Neuron (in vitro differentiated cells): Measurements from ENCODE around the gene TADA2A.
"Not testable (repeated sequence)": the region's sequence is repeated elsewhere in the genome, so short reads cannot be mapped to it uniquely, and the experiment has no call there.

Source experiments
- H2AFZ ChIP-seq: one replicate; pipeline ENCODE4 v1.6.1; 2013; ENCODE audit warnings: low read depth, mild to moderate bottlenecking, inconsistent platforms, low read length, moderate library complexity
- H3K27me3 ChIP-seq: one replicate; pipeline ENCODE4 v1.6.1; 2013; ENCODE audit warnings: low read length; ENCODE audit not compliant: insufficient read depth
- H3K36me3 ChIP-seq: one replicate; pipeline ENCODE4 v1.6.1; 2013; ENCODE audit warnings: low read length; ENCODE audit not compliant: insufficient read depth
- H3K4me1 ChIP-seq: one replicate; pipeline ENCODE4 v1.6.1; 2013; ENCODE audit warnings: low read length; ENCODE audit not compliant: insufficient read depth
- H3K4me3 ChIP-seq: 2 replicates; pipeline ENCODE4 v1.5.1; 2013; ENCODE audit warnings: mild to moderate bottlenecking, low read length, moderate library complexity
- H3K9me3 ChIP-seq: one replicate; pipeline ENCODE4 v1.6.1; 2013; ENCODE audit warnings: low read length

TADA2A gene

DNA sequence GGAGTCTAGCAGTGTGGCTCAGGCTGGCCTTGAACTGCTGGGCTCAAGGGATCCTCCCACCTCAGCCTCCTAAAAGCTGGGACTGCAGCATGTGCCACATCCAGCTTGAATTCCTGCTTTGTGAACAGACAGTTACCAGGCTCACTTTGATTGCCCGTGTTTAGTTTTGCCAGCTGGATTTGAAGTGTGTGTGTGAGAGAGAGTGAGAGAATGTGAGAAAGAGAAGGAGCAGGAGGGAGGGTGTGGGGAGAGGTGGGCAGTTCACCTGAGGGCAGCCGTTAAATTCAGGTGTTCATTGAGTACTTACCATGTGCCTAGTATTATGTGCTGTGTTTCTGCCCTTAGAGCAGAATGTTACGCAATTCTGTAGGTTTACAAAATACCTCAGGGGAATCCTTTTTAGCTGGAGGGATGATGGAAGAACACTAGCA is 87.7 kb downstream of the TADA2A start:
- Histone ChIP-seq H2AFZ (no peak overlapping the region), H3K4me1 (peaks cover 31% of the 10 kb centered on the region), H3K36me3 (no peaks in the 10 kb centered on the region), H3K4me3 (no peak overlapping the region), H3K9me3 (no peaks in the 10 kb centered on the region), H3K27me3 (no peaks in the 10 kb centered on the region)

GRCh38 chr17:37494971-37495370 is 88.3 kb downstream of the TADA2A start:
- Histone ChIP-seq H3K27me3 (no peaks in the 10 kb centered on the region), H3K4me3 (no peak overlapping the region), H3K36me3 (no peaks in the 10 kb centered on the region), H3K9me3 (no peaks in the 10 kb centered on the region), H2AFZ (no peak overlapping the region), H3K4me1 (peaks cover 31% of the 10 kb centered on the region)

DNA sequence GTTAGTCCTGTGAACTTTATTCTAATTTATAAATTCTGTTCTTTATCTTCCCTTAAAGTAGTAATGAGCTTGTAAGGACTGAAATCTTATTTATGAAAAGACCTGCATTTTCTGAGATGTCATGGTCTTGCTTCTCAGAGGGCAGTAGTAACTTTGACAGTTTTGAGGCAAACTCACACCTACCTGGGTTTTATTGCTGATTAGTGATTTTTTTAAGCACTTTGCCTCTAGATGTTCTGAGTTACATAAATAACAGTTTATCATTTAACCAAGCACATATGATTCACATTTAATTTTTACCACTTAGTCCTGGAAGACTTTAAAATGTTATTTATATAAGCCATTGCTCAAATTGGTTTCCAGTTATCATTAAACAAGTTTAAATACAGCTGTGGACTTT is 93.7 kb downstream of the TADA2A start:
- Histone ChIP-seq H3K36me3 (no peaks in the 10 kb centered on the region), H2AFZ (no peak overlapping the region), H3K4me1 (peaks cover under 1% of the 10 kb centered on the region), H3K27me3 (no peaks in the 10 kb centered on the region), H3K9me3 (peaks cover 3% of the 10 kb centered on the region), H3K4me3 (no peak overlapping the region)

DNA sequence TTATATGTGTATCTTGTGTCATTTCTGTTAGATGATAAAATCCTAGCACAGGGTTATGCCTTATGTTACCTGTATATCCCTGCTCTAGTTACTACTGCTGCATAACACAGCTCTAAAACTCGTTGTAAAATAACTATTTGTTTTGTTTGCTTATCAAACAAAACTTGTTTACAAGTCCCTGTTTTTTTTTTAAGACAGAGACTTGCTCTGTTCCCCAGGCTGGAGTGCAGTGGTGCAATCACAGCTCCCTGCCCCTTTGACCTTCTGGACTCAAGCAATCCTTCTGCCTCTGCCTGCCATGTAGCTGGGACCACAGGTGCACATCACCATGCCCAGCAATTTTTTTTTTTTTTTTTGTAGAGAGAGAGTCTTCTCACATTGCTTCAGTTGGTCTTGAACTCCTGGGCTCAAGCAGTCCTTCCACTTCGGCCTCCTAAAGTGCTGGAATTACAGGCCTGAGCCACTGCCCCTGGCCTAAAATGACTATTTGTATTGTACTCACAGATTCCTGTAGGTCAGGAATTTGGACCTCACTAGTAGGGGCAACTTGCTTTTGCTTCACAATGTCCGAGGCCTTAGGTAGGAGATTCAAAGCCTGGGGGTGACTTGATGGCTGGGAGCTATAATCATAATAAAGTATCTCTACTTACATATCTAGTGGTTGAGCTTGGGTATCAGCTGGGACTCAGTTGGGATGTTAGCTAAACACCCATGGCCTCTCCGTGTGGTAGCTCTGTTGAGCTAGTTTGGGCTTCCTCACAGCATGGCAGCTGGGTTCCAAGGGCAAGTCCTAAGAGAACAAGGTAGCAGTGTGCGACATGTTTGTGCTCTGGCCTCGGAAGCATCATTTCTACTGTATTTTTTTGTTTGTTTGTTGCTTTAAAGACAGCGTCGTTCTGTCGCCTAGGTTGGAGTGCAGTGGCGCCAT is 95.6 kb downstream of the TADA2A start:
- H3K27me3 ChIP-seq = no peaks in the 10 kb centered on the region
- H3K4me3 ChIP-seq = no peak overlapping the region
- H3K9me3 ChIP-seq = peaks cover 3% of the 10 kb centered on the region
- H3K36me3 ChIP-seq = no peaks in the 10 kb centered on the region
- H3K4me1 ChIP-seq = no peaks in the 10 kb centered on the region
- no peak overlapping the region for H2AFZ ChIP-seq

DNA sequence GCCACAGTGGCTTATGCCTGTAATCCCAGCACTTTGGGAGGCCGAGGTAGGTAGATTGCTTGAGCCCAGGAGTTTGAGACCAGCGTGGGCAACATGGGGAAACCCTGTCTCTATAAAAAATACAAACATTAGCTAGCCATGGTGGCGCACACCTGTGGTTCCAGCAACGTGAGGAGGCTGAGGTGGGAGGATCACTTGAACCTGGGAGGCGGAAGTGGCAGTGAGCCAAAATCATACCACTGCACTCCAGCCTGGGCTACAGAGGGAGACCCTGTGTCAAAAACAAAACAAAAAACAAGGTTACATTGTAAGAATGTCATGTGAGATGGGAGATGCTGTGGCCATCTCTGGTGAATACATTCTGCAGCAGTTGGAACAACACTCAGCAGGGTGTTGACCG is 96.5 kb downstream of the TADA2A start:
- H3K4me1 ChIP-seq = no peaks in the 10 kb centered on the region
- H2AFZ ChIP-seq = no peak overlapping the region
- peaks cover 3% of the 10 kb centered on the region for H3K9me3 ChIP-seq
- H3K27me3 ChIP-seq = no peaks in the 10 kb centered on the region
- no peak overlapping the region for H3K4me3 ChIP-seq
- no peaks in the 10 kb centered on the region for H3K36me3 ChIP-seq

DNA sequence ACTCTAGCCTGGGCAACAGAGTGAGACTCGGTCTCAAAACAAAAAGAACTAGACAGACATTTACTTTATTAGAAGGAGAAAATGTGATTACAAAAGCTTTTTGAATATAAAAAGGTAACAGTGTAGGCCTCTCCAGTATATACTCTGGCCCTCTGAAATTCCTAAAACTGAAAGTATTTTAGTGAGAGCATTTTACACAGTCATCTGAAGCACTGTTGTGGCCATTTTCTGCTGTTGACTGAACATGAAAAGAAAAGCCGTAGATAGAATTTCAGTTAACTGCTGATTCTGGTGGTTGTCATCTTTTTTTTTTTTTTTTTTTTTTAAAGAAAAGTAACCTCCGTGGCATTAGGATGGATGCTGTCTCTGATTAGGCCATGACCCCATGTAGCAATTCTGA is 98.6 kb downstream of the TADA2A start:
- H3K27me3 ChIP-seq = no peaks in the 10 kb centered on the region
- peaks cover 3% of the 10 kb centered on the region for H3K9me3 ChIP-seq
- no peaks in the 10 kb centered on the region for H3K4me1 ChIP-seq
- H2AFZ ChIP-seq = no peak overlapping the region
- H3K36me3 ChIP-seq = peaks cover 3% of the 10 kb centered on the region
- no peak overlapping the region for H3K4me3 ChIP-seq

GRCh38 chr17:37506678-37507077 is 100.0 kb downstream of the TADA2A start:
- H3K27me3 ChIP-seq = no peaks in the 10 kb centered on the region
- no peaks in the 10 kb centered on the region for H3K4me1 ChIP-seq
- no peak overlapping the region for H2AFZ ChIP-seq
- H3K36me3 ChIP-seq = peaks cover 6% of the 10 kb centered on the region
- no peak overlapping the region for H3K4me3 ChIP-seq
- peaks cover 3% of the 10 kb centered on the region for H3K9me3 ChIP-seq

- Histone ChIP-seq H3K4me1 (no peaks in the 10 kb centered on the region), H3K36me3 (peaks cover 8% of the 10 kb centered on the region), H3K4me3 (no peak overlapping the region), H3K27me3 (no peaks in the 10 kb centered on the region), H2AFZ (no peak overlapping the region), H3K9me3 (peaks cover 3% of the 10 kb centered on the region)
Measured at GRCh38 chr17:37507111-37507510, 100.4 kb downstream of the TADA2A start.

GRCh38 chr17:37510056-37510455 is 103.4 kb downstream of the TADA2A start:
- no peak overlapping the region for H2AFZ ChIP-seq
- H3K27me3 ChIP-seq = no peaks in the 10 kb centered on the region
- H3K9me3 ChIP-seq = no peaks in the 10 kb centered on the region
- H3K36me3 ChIP-seq = peaks cover 31% of the 10 kb centered on the region
- H3K4me1 ChIP-seq = peaks cover 3% of the 10 kb centered on the region
- H3K4me3 ChIP-seq = no peak overlapping the region

DNA sequence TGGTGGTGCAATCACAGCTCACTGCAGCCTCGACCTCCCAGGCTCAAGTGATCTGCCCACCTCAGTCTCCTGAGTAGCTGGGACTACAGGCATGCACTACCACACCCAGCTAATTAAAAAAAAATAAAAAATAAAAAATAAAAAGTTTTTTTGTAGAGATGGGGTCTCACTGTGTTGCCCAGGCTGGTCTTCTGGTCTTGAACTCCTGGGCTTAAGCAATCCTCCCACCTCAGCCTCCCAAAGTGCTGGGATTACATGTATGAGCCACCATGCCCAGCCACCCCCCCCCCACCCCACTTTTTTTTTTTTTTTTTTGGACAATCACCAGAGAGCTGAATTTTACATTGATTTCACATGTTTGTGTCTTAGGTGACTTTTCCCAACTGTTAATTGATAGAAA is 105.0 kb downstream of the TADA2A start:
- H3K4me3 ChIP-seq, H3K9me3 ChIP-seq, H2AFZ ChIP-seq, H3K27me3 ChIP-seq: not testable (repeated sequence)
- Histone ChIP-seq H3K4me1 (peaks cover 17% of the 10 kb centered on the region), H3K36me3 (peaks cover 31% of the 10 kb centered on the region)

GRCh38 chr17:37512442-37513068 is 105.9 kb downstream of the TADA2A start:
- Histone ChIP-seq H3K4me3 (no peak overlapping the region), H3K36me3 (peaks cover 36% of the 10 kb centered on the region), H3K9me3 (no peaks in the 10 kb centered on the region), H2AFZ (no peak overlapping the region), H3K27me3 (no peaks in the 10 kb centered on the region), H3K4me1 (peaks cover 25% of the 10 kb centered on the region)

- peaks cover 29% of the 10 kb centered on the region for H3K4me1 ChIP-seq
- no peak overlapping the region for H2AFZ ChIP-seq
- no peaks in the 10 kb centered on the region for H3K9me3 ChIP-seq
- H3K36me3 ChIP-seq = peaks cover 47% of the 10 kb centered on the region
- H3K4me3 ChIP-seq = no peak overlapping the region
- no peaks in the 10 kb centered on the region for H3K27me3 ChIP-seq
Measured at GRCh38 chr17:37513711-37514110, 107.0 kb downstream of the TADA2A start.

DNA sequence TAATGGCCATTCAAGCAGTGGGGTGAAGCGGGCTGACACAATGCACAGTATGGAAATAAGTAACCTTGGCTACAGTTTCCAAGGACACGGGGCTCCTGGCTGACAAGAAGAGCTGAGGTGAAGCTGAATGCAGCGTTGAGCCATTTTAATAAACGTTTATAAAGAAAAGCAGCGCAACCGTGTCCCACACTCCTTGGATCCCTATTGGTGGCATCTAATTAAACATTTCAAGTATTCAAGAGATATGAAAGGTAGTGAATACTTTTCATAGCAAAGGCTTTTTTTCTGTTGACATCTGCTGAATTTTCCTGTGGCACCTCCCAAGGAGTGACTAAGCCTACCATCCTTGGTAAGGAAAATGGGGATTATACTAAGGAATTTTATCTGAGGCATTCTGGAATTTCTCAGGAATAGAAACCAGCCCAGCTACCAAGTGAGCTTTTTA is 109.5 kb downstream of the TADA2A start:
- Histone ChIP-seq H3K9me3 (no peaks in the 10 kb centered on the region), H2AFZ (no peak overlapping the region), H3K27me3 (no peaks in the 10 kb centered on the region), H3K4me3 (peak overlapping the region; percentile 16), H3K36me3 (peaks cover 61% of the 10 kb centered on the region), H3K4me1 (peaks cover 29% of the 10 kb centered on the region)
